NCI-H2196 (cell line): ENCODE measurements around the gene ACOT6.
A peak's percentile ranks its signal among the peaks of the same experiment; 100 is the strongest.
"Not testable (repeated sequence)": the region's sequence is repeated elsewhere in the genome, so short reads cannot be mapped to it uniquely, and the experiment has no call there.

Experiments used
- DNase-seq: peaks from one replicate; lab custom pipeline; 2025; ENCODE audit not compliant: unreplicated experiment; lab: John Stamatoyannopoulos, UW

The ACOT6 gene

DNA sequence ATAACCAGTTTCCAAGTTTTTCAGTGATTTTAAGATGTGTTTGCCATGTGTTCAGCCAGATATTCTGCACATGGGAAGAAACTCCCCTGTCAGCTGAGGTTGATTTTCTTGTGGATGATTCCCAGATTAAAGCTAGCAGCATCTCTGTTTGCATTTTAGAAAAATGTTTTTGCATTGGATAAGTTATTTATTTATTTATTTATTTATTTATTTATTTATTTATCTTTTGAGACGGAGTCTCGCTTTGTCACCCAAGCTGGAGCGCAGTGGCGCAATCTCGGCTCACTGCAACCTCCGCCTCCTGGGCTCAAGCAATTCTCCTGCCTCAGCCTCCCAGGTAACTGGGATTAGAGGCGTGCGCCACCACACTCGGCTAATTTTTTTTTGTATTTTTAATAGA is 17.8 kb upstream of the ACOT6 start:
- no peak for DNase-seq

DNA sequence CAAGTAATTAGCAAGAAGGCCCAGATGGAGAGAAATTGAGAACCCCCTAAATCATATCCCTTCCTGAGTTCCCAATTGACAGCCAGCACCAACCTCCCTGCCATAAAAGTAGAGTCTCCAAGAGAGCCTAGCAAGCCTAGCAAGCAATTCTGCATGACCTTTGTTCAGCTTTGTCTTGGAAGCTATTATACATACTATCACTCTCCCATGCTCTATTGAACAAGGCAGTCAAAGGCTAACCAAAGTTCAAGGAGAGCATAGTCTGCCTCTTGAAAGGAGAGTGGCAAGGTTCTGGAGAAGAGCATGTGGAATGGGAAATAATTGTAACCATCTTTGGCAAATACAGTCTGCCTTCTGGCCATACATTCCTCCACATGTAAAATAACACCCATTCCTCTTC is 12.8 kb upstream of the ACOT6 start:
- no peak for DNase-seq

DNA sequence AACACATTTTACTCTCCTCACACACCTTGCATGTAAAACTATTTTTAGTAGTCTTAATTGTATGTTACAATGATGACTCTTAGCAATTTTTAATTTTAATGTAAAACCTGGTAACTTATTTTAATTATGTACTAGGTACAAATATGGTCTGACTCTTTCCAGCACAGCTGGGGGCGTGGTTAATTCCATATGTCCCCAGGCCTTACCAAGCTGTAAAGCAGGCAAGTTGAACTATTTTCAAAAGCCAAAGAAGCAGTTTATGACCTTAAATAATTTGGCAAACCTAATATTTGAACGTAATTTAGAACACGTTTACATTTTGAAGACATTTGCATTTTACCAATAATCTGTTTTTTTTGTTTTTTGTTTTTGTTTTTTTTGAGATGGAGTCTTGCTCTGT is 9.3 kb upstream of the ACOT6 start:
- DNase-seq: no peak

DNA sequence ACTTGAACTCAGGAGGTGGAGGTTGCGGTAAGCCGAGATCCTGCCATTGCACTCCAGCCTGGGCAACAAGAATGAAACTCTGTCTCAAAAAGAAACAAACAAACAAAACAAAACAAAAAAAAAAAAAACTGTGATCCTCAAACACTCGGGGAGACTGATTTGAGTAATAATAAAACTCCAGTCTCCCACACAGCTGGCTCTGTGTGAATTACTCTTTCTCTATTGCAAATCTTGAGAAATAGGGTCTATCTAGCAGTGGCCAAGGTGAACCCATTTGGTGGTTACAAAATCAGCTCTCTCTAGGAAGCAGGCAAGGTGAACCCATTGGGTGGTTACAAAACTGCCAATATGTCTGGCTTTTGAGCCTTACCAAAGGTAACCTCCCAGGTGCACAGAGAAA is 6.0 kb upstream of the ACOT6 start:
- DNase-seq: no peak

DNA sequence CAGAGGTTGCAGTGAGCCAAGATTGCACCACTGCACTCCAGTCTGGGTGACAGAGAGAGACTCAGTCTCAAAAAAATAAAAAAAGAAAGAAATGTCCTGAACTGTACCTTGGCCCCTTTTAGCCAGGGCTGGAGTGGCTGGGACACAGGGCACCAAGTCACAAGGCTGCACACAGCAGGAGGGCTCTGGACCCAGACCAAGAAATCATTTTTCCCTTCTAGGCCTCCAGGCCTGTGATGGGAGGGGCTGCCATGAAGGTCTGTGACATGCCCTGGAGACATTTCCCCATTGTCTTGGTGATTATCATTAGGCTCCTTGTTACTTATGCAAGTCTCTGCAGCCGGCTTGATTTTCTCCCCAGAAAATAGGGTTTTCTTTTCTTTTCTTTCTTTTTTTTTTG is 5.1 kb upstream of the ACOT6 start:
- no peak for DNase-seq

DNA sequence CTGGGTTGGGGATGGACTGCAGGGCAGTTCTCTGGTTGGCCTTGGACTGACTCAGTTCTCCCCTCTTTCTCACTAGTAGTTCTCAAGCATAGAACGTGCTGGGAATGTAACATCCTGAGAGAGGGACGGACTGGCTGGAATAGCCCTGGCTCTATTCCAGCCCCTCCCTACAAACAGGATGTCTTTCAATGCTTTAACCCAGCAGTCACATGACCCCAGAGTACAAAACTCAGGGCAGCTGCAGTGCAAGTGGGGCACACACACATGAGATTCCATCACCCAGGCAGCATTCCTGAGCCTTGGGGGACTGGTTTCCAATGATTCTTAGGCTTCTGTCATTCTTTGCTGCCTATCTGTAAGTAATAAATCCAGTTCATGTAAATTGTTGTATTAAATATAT is 1.6 kb upstream of the ACOT6 start:
- no peak for DNase-seq

DNA sequence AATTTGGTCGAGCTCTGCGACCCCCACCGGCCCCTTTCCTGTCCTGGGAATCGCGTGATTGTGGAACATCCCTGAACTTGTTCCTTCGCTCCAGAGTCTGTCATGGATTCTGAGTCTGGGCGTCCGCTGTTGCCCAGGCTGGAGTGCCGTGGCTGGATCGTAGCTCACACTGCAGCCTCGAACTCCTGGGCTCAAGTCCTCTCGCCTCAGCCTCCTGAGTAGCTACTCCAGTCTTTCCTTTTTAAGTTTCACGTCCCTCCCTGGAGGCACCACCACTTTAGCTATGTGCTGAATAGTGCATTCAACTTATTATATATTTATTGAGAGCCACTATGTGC is 698 bp downstream of the ACOT6 start:
- no peak for DNase-seq

DNA sequence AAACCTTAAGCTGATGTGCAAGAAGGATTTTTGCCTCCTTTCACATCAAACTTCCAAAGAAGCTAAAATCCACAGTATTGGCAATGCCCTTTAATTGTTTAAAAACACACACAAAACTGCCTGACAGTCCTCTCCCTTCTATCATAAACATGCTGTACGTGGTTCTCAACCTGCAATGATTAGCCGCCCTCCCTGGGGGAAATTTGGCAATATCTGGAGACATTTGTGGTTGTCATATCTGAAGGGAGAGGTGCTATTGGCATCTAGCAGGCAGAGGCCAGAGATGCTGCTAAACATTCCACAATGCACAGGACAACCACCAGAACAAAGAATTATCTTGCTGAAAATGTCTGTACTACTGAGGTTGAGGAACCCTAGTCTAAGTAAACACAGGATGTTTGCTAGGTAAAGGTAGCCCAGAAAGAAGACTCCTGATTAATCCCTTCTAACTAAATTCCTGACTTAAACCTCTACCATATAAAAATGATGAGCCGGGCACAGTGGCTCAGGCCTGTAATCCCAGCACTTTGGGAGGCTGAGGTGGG is 1.2 kb downstream of the ACOT6 start:
- DNase-seq: no peak

DNA sequence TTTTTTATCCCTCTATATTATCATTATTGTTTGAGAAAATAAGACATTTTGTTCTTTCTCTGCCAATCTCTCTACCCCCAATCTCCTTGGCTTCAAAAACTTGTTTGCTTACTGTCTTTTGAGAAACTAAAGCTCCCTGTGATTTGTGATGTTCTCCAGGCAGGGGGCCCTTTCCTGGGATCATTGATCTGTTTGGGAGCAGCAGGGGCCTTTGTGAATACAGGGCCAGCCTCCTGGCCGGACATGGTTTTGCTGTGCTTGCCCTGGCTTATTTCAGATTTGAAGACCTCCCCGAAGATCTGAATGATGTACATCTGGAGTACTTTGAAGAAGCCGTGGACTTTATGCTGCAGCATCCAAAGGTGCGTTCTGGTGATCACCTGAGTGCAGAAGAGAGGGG is 4.5 kb downstream of the ACOT6 start:
- no peak for DNase-seq

DNA sequence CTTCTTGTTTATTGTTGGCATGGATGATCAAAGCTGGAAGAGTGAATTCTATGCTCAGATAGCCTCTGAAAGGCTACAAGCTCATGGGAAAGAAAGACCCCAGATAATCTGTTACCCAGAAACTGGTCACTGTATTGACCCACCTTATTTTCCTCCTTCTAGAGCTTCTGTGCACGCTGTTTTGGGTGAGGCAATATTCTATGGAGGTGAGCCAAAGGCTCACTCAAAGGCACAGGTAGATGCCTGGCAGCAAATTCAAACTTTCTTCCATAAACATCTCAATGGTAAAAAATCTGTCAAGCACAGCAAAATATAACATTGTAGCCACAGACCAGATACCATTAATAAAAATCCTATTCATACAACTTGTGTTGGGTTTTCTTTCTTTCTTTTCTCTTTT is 7.2 kb downstream of the ACOT6 start:
- no peak for DNase-seq

DNA sequence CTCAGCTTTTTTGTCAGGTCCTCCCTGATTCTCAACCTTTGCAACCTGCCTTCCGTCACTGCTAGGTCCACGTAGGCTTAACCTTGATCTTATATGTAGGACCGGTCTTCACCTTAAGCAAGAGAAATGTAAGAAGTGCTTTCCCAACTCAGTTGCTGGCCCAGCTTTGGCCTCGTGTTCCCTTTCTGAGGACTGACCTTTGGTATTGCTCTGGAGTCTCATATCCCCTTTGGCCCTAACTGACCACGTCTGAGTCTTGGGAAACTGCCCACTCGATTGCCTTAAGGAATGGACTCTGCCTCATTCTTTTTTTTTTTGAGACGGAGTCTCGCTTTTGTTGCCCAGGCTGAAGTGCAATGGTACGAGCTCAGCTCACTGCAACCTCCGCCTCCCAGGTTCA is 8.0 kb downstream of the ACOT6 start:
- no peak for DNase-seq

DNA sequence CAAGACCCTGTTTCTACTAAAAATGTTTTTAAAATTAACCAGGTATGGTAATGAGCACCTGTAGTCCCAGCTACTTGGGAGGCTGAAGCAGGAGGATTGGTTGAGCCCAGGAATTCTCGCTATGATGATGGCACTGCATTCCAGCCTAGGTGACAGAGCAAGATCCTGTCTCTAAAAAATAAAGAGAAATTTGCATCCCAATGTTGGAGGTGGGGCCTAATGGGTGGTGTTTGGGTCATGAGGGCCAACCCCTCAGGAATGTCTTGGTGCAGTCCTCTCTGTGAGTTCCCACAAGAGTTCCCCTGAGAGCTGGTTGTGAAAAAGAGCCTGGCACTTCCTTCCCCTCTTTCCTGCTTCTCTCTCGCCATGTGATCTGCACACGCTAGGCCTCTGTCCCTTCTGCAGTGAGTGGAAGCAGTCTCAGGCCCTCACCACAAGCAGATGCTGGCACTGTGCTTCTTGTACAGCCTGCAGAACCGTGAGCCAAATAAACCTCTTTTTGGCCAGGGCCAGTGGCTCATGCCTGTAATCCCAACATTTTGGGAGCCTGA is 11.3 kb downstream of the ACOT6 start:
- no peak for DNase-seq

DNA sequence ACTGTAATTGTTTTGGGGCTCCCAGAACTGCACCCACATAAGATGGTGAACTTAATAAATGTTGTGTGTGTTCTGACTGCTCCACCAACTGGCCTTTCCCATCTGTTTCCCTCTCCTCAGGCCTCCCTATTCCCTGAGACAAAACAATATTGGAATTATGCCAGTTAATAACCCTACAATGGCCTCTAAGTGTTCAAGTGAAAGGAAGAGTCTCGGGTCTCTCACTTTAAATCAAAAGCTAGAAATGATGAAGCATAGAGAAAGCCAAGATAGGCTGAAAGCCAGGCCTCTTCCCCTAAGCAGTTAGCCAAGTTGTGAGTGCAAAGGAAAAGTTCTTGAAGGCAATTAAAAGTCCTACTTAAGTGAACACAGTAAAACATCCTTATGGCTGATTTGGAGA is 13.4 kb downstream of the ACOT6 start:
- no peak for DNase-seq

DNA sequence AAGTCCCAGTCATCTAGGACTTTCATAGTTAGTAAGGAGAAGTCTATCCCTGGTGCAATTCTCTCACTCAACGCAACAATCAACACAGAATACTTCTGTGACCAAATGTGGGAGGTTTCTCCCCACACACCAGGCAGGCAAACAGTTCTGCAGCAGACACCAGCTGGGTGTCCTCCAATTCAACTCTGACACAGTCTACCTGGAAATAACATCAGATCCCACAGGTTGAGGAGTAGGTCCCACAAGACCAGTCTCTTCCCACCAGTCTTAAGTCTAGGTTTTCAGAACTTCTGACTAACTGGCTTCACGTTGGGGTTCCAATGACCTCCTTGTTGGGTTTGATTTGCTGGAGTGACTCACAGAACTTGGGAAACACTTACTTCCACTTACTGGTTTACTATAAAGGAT is 14.8 kb downstream of the ACOT6 start:
- DNase-seq: no peak

DNA sequence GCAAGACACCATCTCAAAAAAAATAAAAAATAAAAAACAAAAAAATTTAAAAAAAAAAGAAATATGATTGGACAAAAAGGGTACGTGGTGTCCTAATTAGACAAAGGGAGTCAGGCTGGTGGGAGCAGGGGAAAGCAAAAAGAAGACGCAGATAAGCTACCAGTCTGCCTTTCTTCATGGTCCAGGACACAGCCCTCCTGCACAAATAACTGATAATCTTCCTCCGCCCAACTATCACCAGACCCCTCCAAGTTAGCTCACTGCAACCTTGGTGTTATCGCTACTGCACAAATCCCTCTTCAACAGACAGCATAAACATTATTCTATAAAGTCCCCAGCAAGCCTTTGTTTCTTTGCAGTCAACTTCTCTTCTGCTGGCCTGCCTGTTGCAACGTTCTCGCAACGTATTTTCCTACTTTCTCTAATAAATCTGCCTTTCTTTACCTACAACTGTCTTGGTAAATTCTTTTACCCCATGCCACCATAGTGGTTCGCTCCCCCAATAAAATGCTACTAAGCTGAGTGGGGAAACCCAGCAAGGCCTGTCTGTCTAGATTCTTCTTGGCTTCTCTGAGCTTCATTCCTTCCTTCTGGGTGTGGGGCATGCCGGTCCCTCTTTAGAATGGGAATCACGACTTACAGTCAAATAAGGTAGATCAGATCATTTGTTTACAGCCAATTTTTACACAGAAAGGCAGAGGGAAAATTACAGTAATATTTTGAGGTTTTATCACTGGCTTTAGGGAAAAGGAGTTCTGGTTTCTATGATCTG is 17.9 kb downstream of the ACOT6 start:
- no peak for DNase-seq

DNA sequence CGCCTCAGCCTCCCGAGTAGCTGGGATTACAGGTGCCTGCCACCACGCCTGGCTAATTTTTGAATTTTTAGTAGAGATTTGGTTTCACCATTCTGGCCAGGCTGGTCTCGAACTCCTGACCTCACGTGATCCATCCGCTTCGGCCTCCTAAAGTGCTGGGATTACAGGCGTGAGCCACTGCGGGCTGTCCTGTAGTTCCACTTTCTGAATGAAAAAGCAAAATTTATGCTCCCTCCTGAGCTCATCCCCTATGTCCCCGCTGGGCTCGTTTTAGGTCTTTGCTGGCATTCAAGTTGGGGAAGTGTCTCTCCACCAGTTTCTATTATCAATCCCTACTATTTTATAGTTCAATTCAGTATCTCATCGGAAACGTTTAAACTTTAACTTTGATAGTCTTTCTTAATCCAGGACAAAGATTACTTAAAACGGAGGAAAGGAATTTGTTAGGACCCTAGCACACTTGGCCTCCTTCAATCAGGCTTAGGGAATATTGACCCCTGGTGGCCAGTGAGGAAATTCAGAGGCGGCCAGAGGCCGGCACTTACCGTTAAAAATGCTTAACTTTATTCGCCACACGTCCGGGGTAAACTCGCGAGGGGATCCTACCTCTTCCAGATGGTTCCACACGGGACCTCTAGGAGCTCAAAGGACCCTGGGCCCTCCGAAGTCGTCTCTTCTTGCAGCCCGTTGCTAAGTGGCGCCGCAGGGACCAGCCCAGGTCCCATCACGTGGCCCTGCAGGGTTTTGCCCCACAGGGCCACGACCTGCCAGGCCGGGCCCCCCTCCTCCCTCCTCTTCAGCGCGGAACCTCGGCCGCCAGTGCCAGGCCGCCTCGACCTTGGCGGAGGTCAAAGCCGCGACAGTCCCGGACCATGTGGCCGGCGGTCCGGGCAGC is 21.0 kb downstream of the ACOT6 start:
- DNase-seq: peak; percentile 66

DNA sequence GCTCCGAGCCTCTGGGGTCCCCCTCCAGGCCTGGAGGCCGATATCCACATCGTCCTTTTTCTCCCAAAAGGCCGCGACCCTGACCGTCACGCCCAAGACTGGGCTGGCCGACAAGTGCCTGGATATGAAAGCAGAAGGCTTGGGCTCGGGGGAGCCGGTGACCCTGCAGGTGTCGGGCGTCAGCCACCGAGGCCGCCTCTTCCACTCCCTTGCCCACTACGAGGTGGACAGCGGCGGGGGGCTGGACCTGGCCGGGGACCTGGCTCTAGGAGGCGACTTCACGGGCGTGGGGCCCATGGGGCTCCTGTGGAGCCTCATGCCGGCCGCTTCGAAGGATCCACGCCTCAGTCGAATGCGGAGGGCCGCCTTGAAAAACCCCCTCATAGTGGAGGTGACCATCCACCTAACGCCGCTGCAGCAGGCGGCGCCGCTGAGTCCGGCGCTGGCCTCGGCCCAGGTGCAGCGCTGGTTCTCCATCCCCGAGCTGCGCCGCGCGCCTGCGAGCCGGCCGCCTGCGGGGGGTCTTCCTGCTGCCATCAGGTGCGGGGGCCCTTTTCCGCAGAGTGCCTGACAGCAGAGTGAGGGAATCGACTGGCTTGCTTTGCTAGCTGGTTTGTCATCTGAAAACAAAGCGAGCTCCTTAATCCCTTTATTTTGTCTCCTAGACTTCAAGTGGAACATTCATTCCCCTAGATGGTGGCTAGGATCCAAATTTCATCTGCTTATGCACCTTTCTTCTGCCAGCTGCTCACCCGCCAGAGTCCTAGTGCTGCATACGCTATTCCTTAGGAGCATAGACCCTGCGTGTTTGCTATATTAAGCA is 21.9 kb downstream of the ACOT6 start:
- DNase-seq: peak; percentile 66

DNA sequence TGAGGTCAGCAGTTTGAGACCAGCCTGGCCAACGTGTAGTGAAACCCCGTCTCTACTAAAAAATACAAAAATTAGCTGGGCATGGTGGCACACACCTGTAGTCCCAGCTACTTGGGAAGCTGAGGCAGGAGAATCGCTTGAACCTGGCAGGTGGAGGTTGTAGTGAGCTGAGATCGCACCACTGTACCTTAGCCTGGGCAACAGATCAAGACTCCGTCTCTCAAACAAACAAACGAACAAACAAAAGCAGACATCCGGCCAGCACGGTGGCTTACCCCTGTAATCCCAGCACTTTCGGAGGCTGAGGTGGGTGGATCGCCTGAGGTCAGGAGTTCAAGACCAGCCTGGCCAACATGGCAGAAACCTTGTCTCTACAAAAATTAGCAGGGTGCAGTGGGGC is 24.0 kb downstream of the ACOT6 start:
- not testable (repeated sequence) for DNase-seq

DNA sequence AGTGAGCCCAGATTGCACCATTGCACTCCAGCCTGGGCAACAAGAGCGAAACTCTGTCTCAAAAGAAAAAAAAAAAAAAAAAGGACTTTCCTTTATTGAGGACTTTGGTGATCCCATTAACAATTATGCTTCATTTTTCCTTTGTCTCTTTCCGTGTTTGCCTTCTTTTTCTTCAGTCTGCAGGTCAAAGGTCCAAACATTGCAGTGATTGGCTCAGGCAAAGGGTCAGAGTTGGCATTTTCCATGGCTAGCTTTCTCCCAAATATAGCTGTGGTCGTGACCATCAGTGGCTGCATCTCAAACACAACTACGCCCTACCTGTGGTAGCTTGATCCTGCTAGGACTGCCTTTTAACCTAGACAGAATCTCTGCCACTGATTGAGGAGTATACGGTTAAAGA is 25.5 kb downstream of the ACOT6 start:
- DNase-seq: no peak

DNA sequence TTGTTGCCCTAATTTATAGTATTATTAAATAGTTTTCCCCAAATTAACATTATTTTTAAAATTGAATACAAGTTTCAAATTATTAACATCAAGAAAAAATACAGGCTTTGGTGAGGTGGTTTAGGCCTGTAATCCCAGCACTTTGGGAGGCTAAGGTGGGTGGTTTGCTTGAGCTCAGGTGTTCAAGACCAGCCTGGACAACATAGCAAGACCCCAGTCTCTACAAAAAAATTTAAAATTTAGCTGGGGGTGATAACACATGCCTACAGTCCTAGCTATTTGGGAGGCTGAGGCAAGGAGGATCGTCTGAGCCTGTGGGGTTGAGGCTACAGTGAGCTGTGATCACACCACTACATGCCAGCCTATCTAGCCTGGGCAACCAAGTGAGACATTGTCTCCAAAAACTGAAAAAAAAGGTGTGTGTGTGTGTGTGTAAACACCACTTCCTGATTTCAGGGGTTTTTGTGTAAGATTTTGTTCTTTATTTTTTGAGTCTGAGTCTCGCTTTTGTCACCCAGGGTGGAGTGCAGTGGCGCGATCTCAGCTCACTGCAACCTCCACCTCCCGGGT is 28.6 kb downstream of the ACOT6 start:
- no peak for DNase-seq
